ENCODE data around the gene ATP8A1.
"Not testable (repeated sequence)": the region's sequence is repeated elsewhere in the genome, so short reads cannot be mapped to it uniquely, and the experiment has no call there.

ATP8A1 gene

GRCh38 chr4:42652529-42653231 is 4.2 kb downstream of the ATP8A1 start:
- not testable (repeated sequence) for DNase-seq (ENCODE audit: low read depth in 1 of 2, low spot score in 1 of 2)

- no peak for DNase-seq (ENCODE audit: low read depth in 1 of 2, low spot score in 1 of 2)
Measured at GRCh38 chr4:42649870-42650269, 7.0 kb downstream of the ATP8A1 start.

GRCh38 chr4:42646999-42647541 is 9.8 kb downstream of the ATP8A1 start:
- DNase-seq (ENCODE audit: low read depth in 1 of 2, low spot score in 1 of 2) = no peak

GRCh38 chr4:42646013-42646784 is 10.7 kb downstream of the ATP8A1 start:
- no peak for DNase-seq (ENCODE audit: low read depth in 1 of 2, low spot score in 1 of 2)

- DNase-seq (ENCODE audit: low read depth in 1 of 2, low spot score in 1 of 2) = no peak
Measured at GRCh38 chr4:42644897-42645296, 12.0 kb downstream of the ATP8A1 start.

GRCh38 chr4:42643685-42644084 is 13.2 kb downstream of the ATP8A1 start:
- DNase-seq (ENCODE audit: low read depth in 1 of 2, low spot score in 1 of 2) = no peak

- no peak for DNase-seq (ENCODE audit: low read depth in 1 of 2, low spot score in 1 of 2)
Measured at GRCh38 chr4:42642845-42643615, 13.9 kb downstream of the ATP8A1 start.

GRCh38 chr4:42642101-42642797 is 14.7 kb downstream of the ATP8A1 start:
- no peak for DNase-seq (ENCODE audit: low read depth in 1 of 2, low spot score in 1 of 2)

- DNase-seq (ENCODE audit: low read depth in 1 of 2, low spot score in 1 of 2) = no peak
Measured at GRCh38 chr4:42641656-42642055, 15.2 kb downstream of the ATP8A1 start.

GRCh38 chr4:42641161-42641560 is 15.7 kb downstream of the ATP8A1 start:
- no peak for DNase-seq (ENCODE audit: low read depth in 1 of 2, low spot score in 1 of 2)

- DNase-seq (ENCODE audit: low read depth in 1 of 2, low spot score in 1 of 2) = no peak
Measured at GRCh38 chr4:42640613-42641012, 16.3 kb downstream of the ATP8A1 start.

GRCh38 chr4:42638993-42639392 is 17.9 kb downstream of the ATP8A1 start:
- DNase-seq (ENCODE audit: low read depth in 1 of 2, low spot score in 1 of 2) = no peak

GRCh38 chr4:42638321-42638720 is 18.6 kb downstream of the ATP8A1 start:
- no peak for DNase-seq (ENCODE audit: low read depth in 1 of 2, low spot score in 1 of 2)

- no peak for DNase-seq (ENCODE audit: low read depth in 1 of 2, low spot score in 1 of 2)
Measured at GRCh38 chr4:42637867-42638266, 19.0 kb downstream of the ATP8A1 start.

GRCh38 chr4:42637104-42637503 is 19.8 kb downstream of the ATP8A1 start:
- no peak for DNase-seq (ENCODE audit: low read depth in 1 of 2, low spot score in 1 of 2)

- no peak for DNase-seq (ENCODE audit: low read depth in 1 of 2, low spot score in 1 of 2)
Measured at GRCh38 chr4:42636645-42636949, 20.3 kb downstream of the ATP8A1 start.

- no peak for DNase-seq (ENCODE audit: low read depth in 1 of 2, low spot score in 1 of 2)
Measured at GRCh38 chr4:42633605-42634388, 23.1 kb downstream of the ATP8A1 start.

- no peak for DNase-seq (ENCODE audit: low read depth in 1 of 2, low spot score in 1 of 2)
Measured at GRCh38 chr4:42632653-42633382, 24.1 kb downstream of the ATP8A1 start.

- no peak for DNase-seq (ENCODE audit: low read depth in 1 of 2, low spot score in 1 of 2)
Measured at GRCh38 chr4:42630908-42631307, 26.0 kb downstream of the ATP8A1 start.

- DNase-seq (ENCODE audit: low read depth in 1 of 2, low spot score in 1 of 2) = no peak
Measured at GRCh38 chr4:42628740-42629139, 28.2 kb downstream of the ATP8A1 start.
